ENCODE measurements around the gene GAS2L2. TPM values are rescaled to one million over a fixed set of nuclear protein-coding genes. Genes with fewer than 3 reads are reported as not detected.

The GAS2L2 gene
- total RNA-seq, 4 donors from 2014 or later, result 0.84 to 1.4 (median 1.1) TPM

DNA sequence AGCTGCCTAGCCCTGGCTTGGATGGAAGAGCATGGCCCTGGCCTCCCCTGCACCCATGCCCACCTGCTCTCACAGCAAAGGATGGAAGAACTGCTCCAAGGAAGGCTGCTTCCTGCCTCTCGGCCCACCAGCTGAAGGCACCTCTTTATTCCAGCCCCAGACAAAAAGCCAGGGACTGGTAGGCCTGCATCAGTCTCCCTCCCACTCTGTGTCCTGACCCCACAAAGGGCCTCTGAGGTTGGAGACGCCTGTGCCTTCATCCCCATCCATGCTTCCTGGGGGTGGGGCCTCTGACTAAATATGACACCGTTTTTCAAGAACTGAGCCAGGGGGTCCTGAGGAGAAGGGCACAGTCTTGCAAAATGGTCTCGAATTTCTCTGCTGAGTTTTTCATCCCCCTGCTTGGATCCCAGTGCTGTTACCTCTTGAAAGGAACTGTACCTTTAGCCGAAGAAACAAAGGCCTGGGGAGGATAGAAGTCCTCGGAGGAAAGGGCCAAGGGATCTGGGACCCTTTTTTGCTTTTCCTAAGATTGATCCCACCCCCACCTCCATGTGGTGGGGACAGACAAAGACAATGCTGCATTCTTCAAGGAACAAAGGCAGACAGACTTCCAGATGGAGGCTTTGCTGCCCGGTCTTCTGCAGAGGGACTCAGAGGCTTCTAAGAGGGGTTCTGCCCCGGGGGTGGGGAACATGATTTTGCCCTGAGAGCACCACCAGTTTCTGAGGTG, 12.9 kb upstream of the GAS2L2 start:
- Histone ChIP-seq H3K9me3 (no peaks in the 10 kb centered on the region), H3K27me3 (no peaks in the 10 kb centered on the region), H3K27ac (peak overlapping the region in 2 of 4 donors; percentile 41 to 77), H3K4me1 (peaks cover 0 to 43% (median 29%) of the 10 kb centered on the region in 4 donors), H3K36me3 (no peaks in the 10 kb centered on the region), H3K4me3 (no peak overlapping the region)
- TF ChIP-seq EP300 (IDR thresholded peaks at IDR 0.05) (no peak), POLR2A (IDR thresholded peaks at IDR 0.05) (no peak), CTCF (IDR thresholded peaks at IDR 0.05) (no peak)
- DNase-seq (ENCODE audit: low spot score in 2 of 2), result no peak
- WGBS, 2 donors, result 43 to 46% methylated on average over 8 of the region's 8 CpGs

GRCh38 chr17:35765086-35765710, 12.2 kb upstream of the GAS2L2 start:
- Histone ChIP-seq H3K27me3 (no peaks in the 10 kb centered on the region), H3K9me3 (no peaks in the 10 kb centered on the region), H3K4me3 (peak overlapping the region in 1 of 4 donors; percentile 67), H3K4me1 (peaks cover 0 to 43% (median 29%) of the 10 kb centered on the region in 4 donors), H3K36me3 (no peaks in the 10 kb centered on the region), H3K27ac (peak overlapping the region in 2 of 4 donors; percentile 54 to 77)
- no peak for TF ChIP-seq CTCF (IDR thresholded peaks at IDR 0.05)
- TF ChIP-seq EP300 (IDR thresholded peaks at IDR 0.05), result no peak
- no peak for TF ChIP-seq POLR2A (IDR thresholded peaks at IDR 0.05)
- no peak for DNase-seq (ENCODE audit: low spot score in 2 of 2)
- whole genome bisulfite sequencing, 2 donors, result 49 to 55% methylated on average over 11 of the region's 11 CpGs

DNA sequence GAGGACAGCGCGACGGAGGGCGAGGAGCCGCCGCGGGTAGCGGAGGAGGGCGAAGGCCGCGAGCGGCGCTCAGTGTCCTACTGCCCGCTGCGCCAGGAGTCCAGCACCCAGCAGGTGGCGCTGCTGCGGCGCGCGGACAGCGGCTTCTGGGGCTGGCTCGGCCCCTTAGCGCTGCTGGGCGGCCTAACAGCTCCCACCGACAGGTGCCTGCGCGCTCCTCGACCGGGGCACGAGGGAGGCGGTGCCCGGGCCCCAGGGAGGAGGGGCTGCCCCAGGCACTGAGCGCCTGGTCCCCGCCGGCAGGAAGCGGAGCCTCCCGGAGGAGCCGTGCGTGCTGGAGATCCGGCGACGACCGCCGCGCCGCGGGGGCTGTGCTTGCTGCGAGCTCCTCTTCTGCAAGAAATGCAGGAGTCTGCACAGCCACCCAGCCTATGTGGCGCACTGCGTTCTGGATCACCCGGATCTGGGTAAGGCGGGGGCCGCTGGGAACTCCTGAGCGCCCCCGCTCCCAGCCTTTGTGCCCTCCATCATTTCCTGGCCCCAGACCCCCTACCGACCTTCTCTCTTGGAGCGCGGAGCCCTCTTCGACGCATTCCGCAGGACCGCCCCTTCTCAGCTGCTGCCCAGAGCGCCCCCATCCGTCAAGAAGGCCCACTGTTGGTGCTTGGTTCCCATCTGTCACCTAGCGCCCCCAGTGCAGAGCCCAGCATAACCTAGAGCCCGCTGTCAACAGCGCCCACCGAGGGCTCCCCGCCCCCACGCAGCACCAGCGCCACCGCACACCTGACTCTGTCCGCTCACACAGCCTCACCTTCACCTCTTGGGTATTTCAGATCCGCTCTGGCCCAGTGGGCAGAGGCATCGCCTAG, 11.3 kb upstream of the GAS2L2 start:
- H3K27ac ChIP-seq, result peak overlapping the region in 3 of 4 donors; percentile 54 to 77 (median 68)
- 8 to 12% methylated on average over 46 to 62 of the region's 75 CpGs for WGBS, 2 donors
- peak; percentile 69 for DNase-seq (ENCODE audit: low spot score in 2 of 2)

DNA sequence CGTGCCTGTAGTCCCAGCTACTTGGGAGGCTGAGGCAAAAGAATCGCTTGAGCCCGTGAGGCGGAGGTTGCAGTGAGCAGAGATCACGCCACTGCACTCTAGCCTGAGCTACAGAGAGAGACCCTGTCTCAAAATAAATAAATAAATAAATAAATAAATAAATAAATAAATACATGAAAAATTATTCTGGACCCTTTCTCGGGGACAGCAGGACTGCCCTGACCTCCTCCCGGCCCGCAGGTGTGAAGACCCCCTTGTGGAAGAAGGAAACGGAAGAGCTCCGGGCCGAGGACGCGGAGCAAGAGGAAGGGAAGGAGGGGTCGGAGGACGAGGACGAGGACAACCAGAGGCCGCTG, 10.7 kb upstream of the GAS2L2 start:
- Histone ChIP-seq H3K4me1 (peaks cover 0 to 43% (median 29%) of the 10 kb centered on the region in 4 donors), H3K27ac (peak overlapping the region in 3 of 4 donors; percentile 54 to 77 (median 68))
- DNase-seq (ENCODE audit: low spot score in 2 of 2), result no peak

More for the DNA sequence above, 11.3 kb upstream of the GAS2L2 start:
- Histone ChIP-seq H3K4me1 (peaks cover 0 to 43% (median 29%) of the 10 kb centered on the region in 4 donors), H3K36me3 (no peaks in the 10 kb centered on the region), H3K4me3 (peak overlapping the region; percentile 21 to 67 (median 42)), H3K9me3 (no peaks in the 10 kb centered on the region), H3K27me3 (no peaks in the 10 kb centered on the region)
- TF ChIP-seq CTCF (IDR thresholded peaks at IDR 0.05), result peak; percentile 91 to 99 (median 98)
- peak in 1 of 2 donors; percentile 66 for TF ChIP-seq EP300 (IDR thresholded peaks at IDR 0.05)
- TF ChIP-seq POLR2A (IDR thresholded peaks at IDR 0.05), result peak in 1 of 2 donors; percentile 15

More for the DNA sequence above, 10.7 kb upstream of the GAS2L2 start:
- TF ChIP-seq CTCF (IDR thresholded peaks at IDR 0.05) (no peak), EP300 (IDR thresholded peaks at IDR 0.05) (no peak), POLR2A (IDR thresholded peaks at IDR 0.05) (no peak)
- Histone ChIP-seq H3K9me3 (no peaks in the 10 kb centered on the region), H3K36me3 (no peaks in the 10 kb centered on the region), H3K4me3 (peak overlapping the region; percentile 21 to 67 (median 42)), H3K27me3 (no peaks in the 10 kb centered on the region)
- 32% methylated on average over 17 of the region's 17 CpGs for WGBS, 2 donors

All from tibial nerve (tissue), 4 donors.